ENCODE results near the gene SNX32. TPM values are rescaled to one million over a fixed set of nuclear protein-coding genes. Genes with fewer than 3 reads are reported as not detected.

Gene SNX32
- total RNA-seq, 1 experiment from 2014 or later, result not detected

GRCh38 chr11:65891219-65892136 lies 57.7 kb downstream of the SNX32 start:
- Histone ChIP-seq H3K4me3 (replicated peaks in 1 of 2; ENCODE audit: low read depth in 1 of 2, low read length in 2 of 2) (peak overlapping the region; percentile 53 to 92), H3K79me2 (ENCODE audit: insufficient read depth, low read length) (peaks cover 66% of the 10 kb centered on the region), H4K20me1 (ENCODE audit: insufficient read depth) (peaks cover 18% of the 10 kb centered on the region; the same call in 1 of the 2 replicates), H3K27me3 (ENCODE audit: insufficient read depth, low read length) (no peaks in the 10 kb centered on the region), H3K4me2 (ENCODE audit: low read length) (peak overlapping the region; percentile 98), H2AFZ (ENCODE audit: low read depth, low read length, poor library complexity, severe bottlenecking) (no peak overlapping the region), H3K27ac (ENCODE audit: low read depth, low read length) (peak overlapping the region; percentile 97), H3K9ac (ENCODE audit: low read length) (peak overlapping the region; percentile 87), H3K36me3 (ENCODE audit: control insufficient read depth in 1 of 2, insufficient read depth in 2 of 2, low read length in 2 of 2) (peaks cover 12 to 35% of the 10 kb centered on the region in 2 experiments), H3K9me2 (ENCODE audit: insufficient read depth) (no peaks in the 10 kb centered on the region), H3K4me1 (ENCODE audit: control insufficient read depth in 1 of 2, insufficient read depth in 2 of 2, low read length in 2 of 2) (peaks cover 16 to 87% of the 10 kb centered on the region in 2 experiments), H3K9me3 (ENCODE audit: control insufficient read depth in 1 of 2, insufficient read depth in 1 of 2, low read depth in 1 of 2, low read length in 2 of 2) (no peaks in the 10 kb centered on the region)
- ChIA-PET CTCF (interaction anchor here (0.6 to 6.5 kb wide), 15 partner anchors 9 to 331 kb away, joined by 3 to 82 read pairs (median 4); partner anchors contain the start of genes BANF1, CFL1, FOSL1 and KAT5), POLR2A (interaction anchor here (0.7 to 8.5 kb wide), 19 partner anchors 10 to 468 kb away, joined by 3 to 124 read pairs (median 7); partner anchors contain the start of genes AP5B1, BANF1, CFL1 and EIF1AD), RAD21 (ENCODE audit: low non-redundant PET in 1 of 2, low total read pairs in 2 of 2, uncharacterized antibody in 2 of 2, unreplicated experiment in 2 of 2) (interaction anchor here in 1 of 2 experiments (1.1 to 1.4 kb wide), 2 partner anchors 24 to 26 kb away, joined by 3 read pairs; no protein-coding TSS in a partner anchor)
- TF ChIP-seq SIN3A (IDR thresholded peaks at IDR 0.05; ENCODE audit: low read depth) (no peak), ZBTB33 (IDR thresholded peaks at IDR 0.05; ENCODE audit: extremely low read depth, insufficient replicate concordance, low read length) (no peak), POLR2AphosphoS5 (IDR thresholded peaks at IDR 0.05; ENCODE audit: low read depth, low read length) (peak; percentile 92), YY1 (IDR thresholded peaks at IDR 0.05; ENCODE audit: extremely low read depth, insufficient replicate concordance, low read depth, low read length) (peak; percentile 41), CEBPB (IDR thresholded peaks at IDR 0.05; ENCODE audit: low read depth) (no peak), FOSL1 (IDR thresholded peaks at IDR 0.05; ENCODE audit: low read depth) (no peak), POLR2A (IDR thresholded peaks at IDR 0.05; ENCODE audit: borderline replicate concordance, extremely low read depth, insufficient read depth, insufficient read length) (peak; percentile 62), CTCF (IDR thresholded peaks at IDR 0.05 in 2 of 3, conservative IDR thresholded peaks at IDR 0.05 in 1 of 3; ENCODE audit: borderline replicate concordance in 1 of 3, insufficient read depth in 1 of 3, low read depth in 2 of 3, low read length in 2 of 3) (peak in 2 of 3 experiments; percentile 33 to 52; a peak in 3 of 6 replicates), EZH2phosphoT487 (IDR thresholded peaks at IDR 0.05; ENCODE audit: borderline replicate concordance) (no peak), REST (IDR thresholded peaks at IDR 0.05; ENCODE audit: low read depth) (no peak), ZFX (IDR thresholded peaks at IDR 0.05) (no peak), MAX (IDR thresholded peaks at IDR 0.05) (no peak), EGR1 (IDR thresholded peaks at IDR 0.05; ENCODE audit: low read depth) (no peak), SP1 (IDR thresholded peaks at IDR 0.05; ENCODE audit: low read depth) (no peak), RAD21 (IDR thresholded peaks at IDR 0.05; ENCODE audit: low read depth) (no peak), TCF7L2 (IDR thresholded peaks at IDR 0.05; ENCODE audit: borderline replicate concordance, extremely low read depth, insufficient read depth, insufficient read length) (no peak)
- peak; percentile 21 for ATAC-seq
- BruUV-seq (replicated peaks), result TSS peak; percentile 74
- DNase-seq (ENCODE audit: low read depth, low spot score), result no peak
- intact Hi-C loops (cut with micrococcal nuclease), result loop anchor here (1.0 kb wide), 2 partner anchors 24 to 98 kb away; no protein-coding TSS in a partner anchor

All from HCT116 (cell line).